Neural cell (in vitro differentiated cells): ENCODE measurements around the gene AP3M1. TPM values are rescaled to one million over a fixed set of nuclear protein-coding genes. Genes with fewer than 3 reads are reported as not detected.

Experiments
- H2AFZ ChIP-seq: fragments of 200-600, 300-800 bp; sonication (generic), shearing (Covaris generic); 2 replicates; pipeline ENCODE4 v1.6.0; 2014; ENCODE audit warnings: low read depth, mild to moderate bottlenecking, antibody characterized with exemption, low read length, moderate library complexity
- H3F3A ChIP-seq: fragments of 200-600 bp; shearing (Covaris generic); 2 replicates; pipeline ENCODE4 v1.6.1; 2016; ENCODE audit warnings: mild to moderate bottlenecking, moderate library complexity, mixed read lengths, antibody characterized with exemption, low read length; ENCODE audit not compliant: insufficient read depth, poor library complexity, severe bottlenecking
- H3K27ac ChIP-seq: fragments of 200-600, 300-800 bp; sonication (generic), shearing (Covaris generic); 2 replicates; pipeline ENCODE4 v1.5.1; 2014; ENCODE audit warnings: mild to moderate bottlenecking, low read length, moderate library complexity
- H3K27me3 ChIP-seq: fragments of 300-800, 200-600 bp; sonication (generic), shearing (Covaris generic); 2 replicates; pipeline ENCODE4 v1.6.0; 2014; ENCODE audit warnings: mild to moderate bottlenecking, low read depth, low read length, moderate library complexity; ENCODE audit not compliant: insufficient read depth
- H3K36me3 ChIP-seq: fragments of 300-800, 200-600 bp; sonication (generic), shearing (Covaris generic); 2 replicates; pipeline ENCODE4 v1.5.1; 2014; ENCODE audit warnings: mild to moderate bottlenecking, antibody characterized with exemption, low read length, moderate library complexity; ENCODE audit not compliant: insufficient read depth
- H3K4me2 ChIP-seq: fragments of 300-800, 200-600 bp; sonication (generic), shearing (Covaris generic); 2 replicates; pipeline ENCODE4 v1.6.0; 2014; ENCODE audit warnings: mild to moderate bottlenecking, low read length
- H3K4me3 ChIP-seq: fragments of 300-800, 200-600 bp; sonication (generic), shearing (Covaris generic); 2 replicates; pipeline ENCODE4 v1.5.1; 2014; ENCODE audit warnings: mild to moderate bottlenecking, low read length, moderate library complexity
- H3K79me2 ChIP-seq: fragments of 200-600 bp; shearing (Covaris generic); replicated peaks from 2 replicates; pipeline ENCODE4 v1.6.0; 2014; ENCODE audit warnings: mild to moderate bottlenecking, low read length, moderate library complexity; ENCODE audit not compliant: insufficient read depth
- H3K9ac ChIP-seq: fragments of 300-800, 200-600 bp; sonication (generic), shearing (Covaris generic); 2 replicates; pipeline ENCODE4 v1.6.1; 2016; ENCODE audit warnings: mild to moderate bottlenecking, low read length, mixed read lengths
- H3K9me2 ChIP-seq: fragments of 200-600 bp; shearing (Covaris generic); 2 replicates; pipeline ENCODE4 v1.6.1; 2016; ENCODE audit warnings: mild to moderate bottlenecking, low read length, mixed read lengths; ENCODE audit not compliant: insufficient read depth
- H3K9me3 ChIP-seq: fragments of 200-600, 300-800 bp; sonication (generic), shearing (Covaris generic); 2 replicates; pipeline ENCODE4 v1.6.1; 2016; ENCODE audit warnings: mild to moderate bottlenecking, mixed run types, low read length, moderate library complexity, mixed read lengths
- H4K20me1 ChIP-seq: fragments of 200-600 bp; shearing (Covaris generic); 2 replicates; pipeline ENCODE4 v1.6.1; 2016; ENCODE audit warnings: mild to moderate bottlenecking, mixed run types; ENCODE audit not compliant: insufficient read depth
- EP300 ChIP-seq: fragments of 450-650 bp; conservative IDR thresholded peaks from 2 replicates; pipeline ENCODE4 v1.6.1; 2014; ENCODE audit warnings: antibody characterized with exemption, mild to moderate bottlenecking, moderate library complexity; ENCODE audit not compliant: poor library complexity, severe bottlenecking
- EZH2 ChIP-seq: fragments of 200-600, 300-800 bp; shearing (Covaris generic), sonication (generic); IDR thresholded peaks from 2 replicates; pipeline ENCODE4 v1.6.1; 2014; ENCODE audit warnings: antibody characterized with exemption, low read length, borderline replicate concordance, mild to moderate bottlenecking; ENCODE audit not compliant: insufficient read depth, poor library complexity, severe bottlenecking
- MXI1 ChIP-seq: fragments of 450-650 bp; conservative IDR thresholded peaks from 2 replicates; pipeline ENCODE4 v1.6.1; 2014; ENCODE audit warnings: antibody characterized with exemption, mild to moderate bottlenecking; ENCODE audit not compliant: poor library complexity, severe bottlenecking
- POLR2AphosphoS5 ChIP-seq: IDR thresholded peaks from 2 replicates; pipeline ENCODE4 v1.6.1; 2012
- RAD21 ChIP-seq: fragments of 450-650 bp; conservative IDR thresholded peaks from 2 replicates; pipeline ENCODE4 v1.6.1; 2014; ENCODE audit warnings: antibody characterized with exemption, mild to moderate bottlenecking, moderate library complexity
- REST ChIP-seq: IDR thresholded peaks from 2 replicates; pipeline ENCODE4 v1.6.1; 2012; ENCODE audit warnings: borderline replicate concordance
- SMC3 ChIP-seq: fragments of 450-650 bp; conservative IDR thresholded peaks from 2 replicates; pipeline ENCODE4 v1.6.1; 2014; ENCODE audit warnings: antibody characterized with exemption, mild to moderate bottlenecking, moderate library complexity; ENCODE audit not compliant: poor library complexity
- TAF1 ChIP-seq: IDR thresholded peaks from 2 replicates; pipeline ENCODE4 v1.6.1; 2012; ENCODE audit warnings: low read depth
- polyA plus RNA-seq: library from polyadenylated mRNA; depleted of rRNA; stranded (reverse); fragments of >200 nt; gene quantifications from 2 replicates; pipeline ENCODE4 v1.2.3, GENCODE V29; 2014
- TF ChIP-seq, protein P1 (sequence below): fragments of 450-650 bp; IDR thresholded peaks from 2 replicates; pipeline ENCODE4 v1.5.1; 2014; ENCODE audit warnings: antibody characterized with exemption, mild to moderate bottlenecking, moderate library complexity; ENCODE audit not compliant: poor library complexity, severe bottlenecking

Gene AP3M1
- polyA plus RNA-seq, 1 donor from 2014 or later: 26.7 TPM

DNA sequence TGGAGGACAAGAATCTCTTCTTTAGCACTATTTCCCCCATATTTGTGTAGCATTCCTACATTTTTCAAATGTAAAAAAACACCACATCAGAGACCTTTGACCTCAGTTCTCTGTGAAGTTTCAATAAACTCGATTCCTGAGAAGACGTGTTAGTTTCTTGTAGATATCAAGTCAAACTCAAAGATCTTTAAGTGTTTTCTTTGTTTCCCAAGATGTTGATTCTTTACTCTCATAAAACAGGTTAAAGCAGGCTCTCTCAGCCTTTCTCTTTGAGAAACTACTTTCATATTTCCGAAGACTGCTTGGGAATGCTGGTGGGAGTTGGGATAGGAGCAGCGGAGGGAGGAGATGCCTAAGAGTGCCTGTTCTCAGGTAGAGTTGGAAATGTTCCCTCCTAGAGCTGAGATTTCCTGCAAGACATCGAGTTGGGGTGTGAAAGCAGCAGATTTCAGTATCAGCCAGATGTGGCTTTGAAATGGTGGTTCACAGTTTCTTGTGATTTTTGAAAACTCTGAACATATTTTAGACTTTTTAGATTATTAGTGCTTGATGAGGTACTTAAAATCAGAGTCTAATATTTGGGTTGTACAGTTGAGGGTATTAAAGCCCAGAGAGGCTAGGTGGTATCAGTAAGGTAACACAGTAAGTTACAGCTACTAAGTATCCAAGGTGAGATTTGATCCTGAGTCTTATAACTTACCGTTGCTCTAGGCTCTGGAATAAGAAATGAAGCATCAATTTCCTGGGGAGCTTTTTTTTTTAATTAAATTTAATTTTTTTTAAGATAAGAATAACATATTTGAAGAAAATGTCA is 14.3 kb upstream of the AP3M1 start:
- Histone ChIP-seq H3K27me3 (no peaks in the 10 kb centered on the region), H3K4me2 (no peak overlapping the region), H3K9me2 (no peaks in the 10 kb centered on the region), H3F3A (no peaks in the 10 kb centered on the region), H3K9ac (no peak overlapping the region), H3K4me3 (no peak overlapping the region), H3K36me3 (no peaks in the 10 kb centered on the region), H4K20me1 (no peaks in the 10 kb centered on the region), H3K79me2 (no peaks in the 10 kb centered on the region), H3K9me3 (no peaks in the 10 kb centered on the region), H2AFZ (no peak overlapping the region), H3K27ac (no peak overlapping the region)
- TF ChIP-seq MXI1: no peak
- no peak for TF ChIP-seq TAF1
- TF ChIP-seq RAD21: no peak
- TF ChIP-seq POLR2AphosphoS5: no peak
- no peak for TF ChIP-seq REST
- TF ChIP-seq SMC3: no peak
- TF ChIP-seq EZH2: no peak
- no peak for TF ChIP-seq EP300
- TF ChIP-seq, protein P1, sequence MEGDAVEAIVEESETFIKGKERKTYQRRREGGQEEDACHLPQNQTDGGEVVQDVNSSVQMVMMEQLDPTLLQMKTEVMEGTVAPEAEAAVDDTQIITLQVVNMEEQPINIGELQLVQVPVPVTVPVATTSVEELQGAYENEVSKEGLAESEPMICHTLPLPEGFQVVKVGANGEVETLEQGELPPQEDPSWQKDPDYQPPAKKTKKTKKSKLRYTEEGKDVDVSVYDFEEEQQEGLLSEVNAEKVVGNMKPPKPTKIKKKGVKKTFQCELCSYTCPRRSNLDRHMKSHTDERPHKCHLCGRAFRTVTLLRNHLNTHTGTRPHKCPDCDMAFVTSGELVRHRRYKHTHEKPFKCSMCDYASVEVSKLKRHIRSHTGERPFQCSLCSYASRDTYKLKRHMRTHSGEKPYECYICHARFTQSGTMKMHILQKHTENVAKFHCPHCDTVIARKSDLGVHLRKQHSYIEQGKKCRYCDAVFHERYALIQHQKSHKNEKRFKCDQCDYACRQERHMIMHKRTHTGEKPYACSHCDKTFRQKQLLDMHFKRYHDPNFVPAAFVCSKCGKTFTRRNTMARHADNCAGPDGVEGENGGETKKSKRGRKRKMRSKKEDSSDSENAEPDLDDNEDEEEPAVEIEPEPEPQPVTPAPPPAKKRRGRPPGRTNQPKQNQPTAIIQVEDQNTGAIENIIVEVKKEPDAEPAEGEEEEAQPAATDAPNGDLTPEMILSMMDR: no peak

DNA sequence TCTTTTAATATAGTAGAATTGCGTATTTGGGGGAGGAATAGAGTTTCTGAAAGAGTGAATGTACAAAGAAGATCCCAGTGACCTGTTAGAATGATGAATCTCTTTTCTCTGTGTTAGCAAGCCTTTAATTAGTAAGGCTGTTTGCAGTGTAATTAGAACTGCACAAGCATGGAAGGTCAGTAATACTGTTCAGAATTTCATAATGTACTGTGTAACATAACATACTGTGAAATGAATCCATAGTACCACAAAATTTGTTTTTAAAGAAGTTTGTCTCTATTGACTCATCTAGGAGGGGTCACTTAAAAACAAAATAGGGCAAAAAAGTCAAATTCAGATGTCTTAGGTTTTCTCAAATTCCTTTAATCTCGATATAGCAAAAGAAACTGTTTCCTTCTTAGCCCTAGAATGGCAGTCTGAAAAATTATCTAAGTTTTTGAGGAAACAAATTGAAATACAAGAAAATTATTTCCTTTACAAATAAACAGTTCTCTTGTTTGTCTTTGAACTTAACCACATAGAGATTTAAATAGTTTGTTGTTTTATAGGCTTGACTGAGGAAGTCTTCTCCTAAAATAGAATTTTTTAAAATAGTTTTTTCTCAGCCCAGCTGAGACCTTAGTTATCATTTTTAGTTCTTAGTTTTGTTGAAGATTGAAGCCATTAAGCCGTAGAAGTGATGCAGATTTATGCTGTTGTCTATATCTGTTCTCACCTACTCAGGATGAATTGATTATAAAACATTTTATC is 12.9 kb upstream of the AP3M1 start:
- H3F3A ChIP-seq: no peaks in the 10 kb centered on the region
- no peaks in the 10 kb centered on the region for H3K36me3 ChIP-seq
- no peak overlapping the region for H3K27ac ChIP-seq
- no peak overlapping the region for H3K4me2 ChIP-seq
- no peak overlapping the region for H3K4me3 ChIP-seq
- H4K20me1 ChIP-seq: no peaks in the 10 kb centered on the region
- H3K27me3 ChIP-seq: no peaks in the 10 kb centered on the region
- H3K9ac ChIP-seq: no peak overlapping the region
- H3K9me2 ChIP-seq: no peaks in the 10 kb centered on the region
- no peaks in the 10 kb centered on the region for H3K9me3 ChIP-seq
- no peaks in the 10 kb centered on the region for H3K79me2 ChIP-seq
- TF ChIP-seq RAD21: no peak
- TF ChIP-seq TAF1: no peak
- TF ChIP-seq, protein P1: no peak
- no peak for TF ChIP-seq EP300
- no peak for TF ChIP-seq SMC3
- TF ChIP-seq REST: no peak
- no peak overlapping the region for H2AFZ ChIP-seq
